OCI-LY3 (cell line): Measurements from ENCODE around the gene SELENOM.

Experiments used
- H2AFZ ChIP-seq: fragments of 200-600, 300-600 bp; shearing (Covaris generic); 2 replicates; pipeline ENCODE4 v1.6.0; 2014; ENCODE audit warnings: antibody characterized with exemption, low read depth, low read length
- H3K27ac ChIP-seq: fragments of 200-600, 300-600 bp; sonication (generic); 2 replicates; pipeline ENCODE4 v1.5.1; 2014; ENCODE audit warnings: mild to moderate bottlenecking, low read length, moderate library complexity, mixed read lengths
- H3K27me3 ChIP-seq: fragments of 200-600, 300-600 bp; sonication (generic); 2 replicates; pipeline ENCODE4 v1.6.1; 2014; ENCODE audit warnings: low read depth, low read length, mixed read lengths
- H3K36me3 ChIP-seq: fragments of 200-600, 300-600 bp; sonication (generic); replicated peaks from 2 replicates; pipeline ENCODE3; 2014; ENCODE audit warnings: low read depth, low read length, mixed read lengths
- H3K4me1 ChIP-seq: fragments of 300-600, 200-600 bp; sonication (generic); 2 replicates; pipeline ENCODE4 v1.6.1; 2014; ENCODE audit warnings: low read length, mixed read lengths
- H3K4me2 ChIP-seq: fragments of 200-600, 300-600 bp; sonication (generic); 2 replicates; pipeline ENCODE4 v1.6.1; 2014; ENCODE audit warnings: low read length, mixed read lengths
- H3K4me3 ChIP-seq: fragments of 300-600, 200-600 bp; sonication (generic); 2 replicates; pipeline ENCODE4 v1.5.1; 2014; ENCODE audit warnings: antibody characterized with exemption, mild to moderate bottlenecking, low read length, moderate library complexity
- H3K79me2 ChIP-seq: fragments of 300-600, 200-600 bp; shearing (Covaris generic); 2 replicates; pipeline ENCODE4 v1.6.1; 2014; ENCODE audit warnings: mild to moderate bottlenecking, low read length, mixed read lengths
- H3K9ac ChIP-seq: fragments of 300-600, 200-600 bp; shearing (Covaris generic); 2 replicates; pipeline ENCODE4 v1.6.0; 2014; ENCODE audit warnings: mild to moderate bottlenecking, low read length, moderate library complexity
- H3K9me3 ChIP-seq: fragments of 200-600, 300-600 bp; shearing (Covaris generic); 2 replicates; pipeline ENCODE4 v1.6.1; 2014; ENCODE audit warnings: low read length, mixed read lengths; ENCODE audit not compliant: insufficient read depth
- H4K20me1 ChIP-seq: fragments of 200-600, 300-600 bp; sonication (generic); 2 replicates; pipeline ENCODE4 v1.6.1; 2016; ENCODE audit warnings: low read length, mixed read lengths; ENCODE audit not compliant: insufficient read depth
- EZH2phosphoT487 ChIP-seq: fragments of 200-600 bp; shearing (Covaris generic); IDR thresholded peaks from 2 replicates; pipeline ENCODE4 v1.6.1; 2018; ENCODE audit warnings: antibody characterized with exemption, mixed run types, low read depth
- TF ChIP-seq, protein P1 (sequence below): fragments of 200-600, 300-600 bp; sonication (generic); IDR thresholded peaks from 2 replicates; pipeline ENCODE4 v1.5.1; 2014; ENCODE audit warnings: antibody characterized with exemption, low read length, low read depth

SELENOM gene

DNA sequence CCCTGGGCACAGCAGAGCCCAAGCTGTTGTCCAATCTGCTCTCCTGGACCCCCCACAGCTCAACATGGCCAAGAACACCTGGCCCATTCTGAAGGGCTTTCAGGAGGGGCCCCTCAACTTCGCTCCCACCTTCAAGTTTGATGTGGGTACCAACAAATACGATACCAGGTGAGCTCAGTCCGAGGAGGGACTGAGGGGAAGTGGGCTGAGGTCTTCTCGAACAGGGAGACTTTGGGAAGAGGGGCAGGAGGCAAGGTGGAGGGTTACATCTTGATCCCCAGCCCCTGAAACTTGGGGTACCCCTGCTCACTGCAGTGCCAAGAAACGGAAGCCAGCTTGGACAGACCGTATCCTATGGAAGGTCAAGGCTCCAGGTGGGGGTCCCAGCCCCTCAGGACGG, 20.8 kb upstream of the SELENOM start:
- no peaks in the 10 kb centered on the region for H3K79me2 ChIP-seq
- no peak overlapping the region for H3K9ac ChIP-seq
- H2AFZ ChIP-seq, result peak overlapping the region; percentile 68; the same call in 1 of the 2 replicates
- no peaks in the 10 kb centered on the region for H3K27me3 ChIP-seq
- H3K36me3 ChIP-seq, result no peaks in the 10 kb centered on the region
- H3K9me3 ChIP-seq, result no peaks in the 10 kb centered on the region
- no peak overlapping the region for H3K27ac ChIP-seq
- H4K20me1 ChIP-seq, result no peaks in the 10 kb centered on the region
- TF ChIP-seq EZH2phosphoT487, result no peak
- TF ChIP-seq, protein P1, sequence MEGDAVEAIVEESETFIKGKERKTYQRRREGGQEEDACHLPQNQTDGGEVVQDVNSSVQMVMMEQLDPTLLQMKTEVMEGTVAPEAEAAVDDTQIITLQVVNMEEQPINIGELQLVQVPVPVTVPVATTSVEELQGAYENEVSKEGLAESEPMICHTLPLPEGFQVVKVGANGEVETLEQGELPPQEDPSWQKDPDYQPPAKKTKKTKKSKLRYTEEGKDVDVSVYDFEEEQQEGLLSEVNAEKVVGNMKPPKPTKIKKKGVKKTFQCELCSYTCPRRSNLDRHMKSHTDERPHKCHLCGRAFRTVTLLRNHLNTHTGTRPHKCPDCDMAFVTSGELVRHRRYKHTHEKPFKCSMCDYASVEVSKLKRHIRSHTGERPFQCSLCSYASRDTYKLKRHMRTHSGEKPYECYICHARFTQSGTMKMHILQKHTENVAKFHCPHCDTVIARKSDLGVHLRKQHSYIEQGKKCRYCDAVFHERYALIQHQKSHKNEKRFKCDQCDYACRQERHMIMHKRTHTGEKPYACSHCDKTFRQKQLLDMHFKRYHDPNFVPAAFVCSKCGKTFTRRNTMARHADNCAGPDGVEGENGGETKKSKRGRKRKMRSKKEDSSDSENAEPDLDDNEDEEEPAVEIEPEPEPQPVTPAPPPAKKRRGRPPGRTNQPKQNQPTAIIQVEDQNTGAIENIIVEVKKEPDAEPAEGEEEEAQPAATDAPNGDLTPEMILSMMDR, result no peak
- H3K4me2 ChIP-seq, result peak overlapping the region; percentile 35; the same call in 1 of the 2 replicates
- H3K4me3 ChIP-seq, result no peak overlapping the region
- peaks cover 6% of the 10 kb centered on the region; the same call in 1 of the 2 replicates for H3K4me1 ChIP-seq

DNA sequence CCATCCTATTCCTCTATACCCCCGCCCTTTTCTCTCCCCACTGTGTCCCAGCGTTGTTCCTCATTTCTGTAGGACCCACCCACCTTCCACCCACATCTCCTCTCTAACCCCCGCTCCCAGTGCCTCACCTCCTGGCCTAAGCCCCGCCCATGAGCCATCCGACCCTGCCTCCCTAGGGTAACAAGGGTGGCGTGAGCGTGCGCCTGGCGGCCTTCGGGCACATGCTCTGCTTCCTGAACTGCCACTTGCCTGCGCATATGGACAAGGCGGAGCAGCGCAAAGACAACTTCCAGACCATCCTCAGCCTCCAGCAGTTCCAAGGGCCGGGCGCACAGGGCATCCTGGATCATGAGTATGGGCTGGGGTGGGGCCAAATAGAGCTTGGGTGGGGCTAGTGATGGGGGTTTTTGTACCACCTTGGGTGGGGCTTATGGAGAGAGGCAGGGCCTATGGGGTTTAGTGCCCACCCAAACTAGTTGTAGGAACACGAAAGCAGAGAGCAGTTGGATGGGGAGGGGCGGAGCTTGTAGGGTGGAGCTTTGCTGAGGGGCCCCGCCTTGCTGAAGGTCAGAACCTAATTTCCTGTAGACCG, 19.9 kb upstream of the SELENOM start:
- Histone ChIP-seq H3K9me3 (no peaks in the 10 kb centered on the region), H3K4me2 (peak overlapping the region; percentile 35), H3K27ac (no peak overlapping the region), H3K36me3 (no peaks in the 10 kb centered on the region), H3K9ac (no peak overlapping the region), H2AFZ (peak overlapping the region; percentile 68; the same call in 1 of the 2 replicates), H3K27me3 (no peaks in the 10 kb centered on the region), H3K4me1 (peaks cover 6% of the 10 kb centered on the region; the same call in 1 of the 2 replicates), H3K4me3 (peak overlapping the region; percentile 12; the same call in 1 of the 2 replicates), H4K20me1 (no peaks in the 10 kb centered on the region), H3K79me2 (no peaks in the 10 kb centered on the region)
- TF ChIP-seq EZH2phosphoT487, result no peak
- TF ChIP-seq, protein P1, result no peak

DNA sequence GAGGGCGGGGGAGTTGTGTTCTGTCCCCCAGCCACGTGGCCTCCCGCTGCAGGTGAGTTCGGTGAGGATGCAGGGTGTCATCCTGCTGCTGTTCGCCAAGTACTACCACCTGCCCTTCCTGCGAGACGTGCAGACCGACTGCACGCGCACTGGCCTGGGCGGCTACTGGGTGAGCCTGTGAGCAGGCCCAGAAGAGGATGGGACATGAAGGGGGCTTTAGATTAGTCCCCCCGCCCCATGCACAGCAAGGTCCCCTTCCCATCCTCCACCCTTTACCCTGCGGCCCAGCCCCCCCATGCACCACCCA, 19.5 kb upstream of the SELENOM start:
- Histone ChIP-seq H3K4me2 (no peak overlapping the region), H3K27me3 (no peaks in the 10 kb centered on the region), H3K79me2 (no peaks in the 10 kb centered on the region), H3K9me3 (no peaks in the 10 kb centered on the region), H3K4me3 (no peak overlapping the region), H3K9ac (no peak overlapping the region), H3K4me1 (peaks cover 6% of the 10 kb centered on the region; the same call in 1 of the 2 replicates), H3K27ac (no peak overlapping the region), H3K36me3 (no peaks in the 10 kb centered on the region), H2AFZ (no peak overlapping the region), H4K20me1 (no peaks in the 10 kb centered on the region)
- no peak for TF ChIP-seq EZH2phosphoT487
- TF ChIP-seq, protein P1, result no peak

- no peaks in the 10 kb centered on the region for H3K79me2 ChIP-seq
- H2AFZ ChIP-seq, result no peak overlapping the region
- H3K4me3 ChIP-seq, result no peak overlapping the region
- no peak overlapping the region for H3K4me2 ChIP-seq
- H3K27me3 ChIP-seq, result no peaks in the 10 kb centered on the region
- H3K9me3 ChIP-seq, result no peaks in the 10 kb centered on the region
- no peak overlapping the region for H3K9ac ChIP-seq
- peaks cover 6% of the 10 kb centered on the region; the same call in 1 of the 2 replicates for H3K4me1 ChIP-seq
- no peak overlapping the region for H3K27ac ChIP-seq
- H4K20me1 ChIP-seq, result no peaks in the 10 kb centered on the region
- TF ChIP-seq, protein P1, result no peak
- no peaks in the 10 kb centered on the region for H3K36me3 ChIP-seq
Observed at GRCh38 chr22:31126128-31126868, 18.9 kb upstream of the SELENOM start.
